Mesendoderm (in vitro differentiated cells): Measurements from ENCODE around the gene NCAPD3.

Experiments
- DNase-seq: peaks from one replicate; pipeline ENCODE4 v3.0.0; 2013
- H2AK5ac ChIP-seq: 2 replicates; pipeline ENCODE4 v1.6.1; 2013; ENCODE audit warnings: low read length, inconsistent platforms
- H2BK120ac ChIP-seq: 2 replicates; pipeline ENCODE4 v1.6.1; 2013; ENCODE audit warnings: low read depth, mild to moderate bottlenecking, low read length, moderate library complexity, mixed read lengths
- H2BK15ac ChIP-seq: replicated peaks from 2 replicates; pipeline ENCODE4 v1.6.1; 2013; ENCODE audit warnings: low read depth, mild to moderate bottlenecking, moderate library complexity
- H2BK5ac ChIP-seq: 2 replicates; pipeline ENCODE4 v1.6.1; 2013; ENCODE audit warnings: low read length, inconsistent platforms
- H3K18ac ChIP-seq: 2 replicates; pipeline ENCODE4 v1.6.1; 2013; ENCODE audit warnings: mild to moderate bottlenecking, low read length, mixed read lengths
- H3K23ac ChIP-seq: one replicate; pipeline ENCODE4 v1.6.1; 2013; ENCODE audit warnings: low read length
- H3K27ac ChIP-seq: 2 replicates; pipeline ENCODE4 v1.5.1; 2013; ENCODE audit warnings: low read depth, mild to moderate bottlenecking, inconsistent platforms, low read length, moderate library complexity
- H3K27me3 ChIP-seq: 2 replicates; pipeline ENCODE4 v1.6.1; 2013; ENCODE audit warnings: low read length, control low read depth, mild to moderate bottlenecking, inconsistent platforms; ENCODE audit not compliant: insufficient read depth, poor library complexity
- H3K36me3 ChIP-seq: 2 replicates; pipeline ENCODE4 v1.6.1; 2013; ENCODE audit warnings: low read length, inconsistent platforms; ENCODE audit not compliant: control insufficient read depth, insufficient read depth
- H3K4ac ChIP-seq: one replicate; pipeline ENCODE4 v1.6.1; 2013; ENCODE audit warnings: low read depth, mild to moderate bottlenecking, low read length, moderate library complexity
- H3K4me1 ChIP-seq: 2 replicates; pipeline ENCODE4 v1.6.1; 2013; ENCODE audit warnings: low read depth, low read length, inconsistent platforms; ENCODE audit not compliant: control insufficient read depth
- H3K4me2 ChIP-seq: 2 replicates; pipeline ENCODE4 v1.6.1; 2013; ENCODE audit warnings: low read length
- H3K4me3 ChIP-seq: 2 replicates; pipeline ENCODE4 v1.5.1; 2013; ENCODE audit warnings: mild to moderate bottlenecking, low read length
- H3K56ac ChIP-seq: one replicate; pipeline ENCODE4 v1.6.1; 2013; ENCODE audit warnings: low read length
- H3K79me1 ChIP-seq: 2 replicates; pipeline ENCODE4 v1.6.1; 2013; ENCODE audit warnings: low read length, inconsistent platforms
- H3K79me2 ChIP-seq: 2 replicates; pipeline ENCODE4 v1.6.1; 2013; ENCODE audit warnings: mild to moderate bottlenecking, low read length; ENCODE audit not compliant: control insufficient read depth, insufficient read depth
- H3K9ac ChIP-seq: 2 replicates; pipeline ENCODE4 v1.6.1; 2013; ENCODE audit warnings: low read length, inconsistent platforms
- H4K5ac ChIP-seq: one replicate; pipeline ENCODE4 v1.6.1; 2013; ENCODE audit warnings: low read length
- H4K8ac ChIP-seq: one replicate; pipeline ENCODE4 v1.6.1; 2013; ENCODE audit warnings: low read depth, mild to moderate bottlenecking, control low read depth, low read length, moderate library complexity
- WGBS: extraction: QIAGEN DNeasy Blood & Tissue Kit; methylation state at CpG from one replicate; pipeline ENCODE4 v1.1.7; 2013; ENCODE audit warnings: low lambda C conversion rate, missing lambda C conversion rate; ENCODE audit not compliant: insufficient coverage; ENCODE audit errors: extremely low coverage; 5-methylcytosine and 5-hydroxymethylcytosine counted together

NCAPD3 gene

DNA sequence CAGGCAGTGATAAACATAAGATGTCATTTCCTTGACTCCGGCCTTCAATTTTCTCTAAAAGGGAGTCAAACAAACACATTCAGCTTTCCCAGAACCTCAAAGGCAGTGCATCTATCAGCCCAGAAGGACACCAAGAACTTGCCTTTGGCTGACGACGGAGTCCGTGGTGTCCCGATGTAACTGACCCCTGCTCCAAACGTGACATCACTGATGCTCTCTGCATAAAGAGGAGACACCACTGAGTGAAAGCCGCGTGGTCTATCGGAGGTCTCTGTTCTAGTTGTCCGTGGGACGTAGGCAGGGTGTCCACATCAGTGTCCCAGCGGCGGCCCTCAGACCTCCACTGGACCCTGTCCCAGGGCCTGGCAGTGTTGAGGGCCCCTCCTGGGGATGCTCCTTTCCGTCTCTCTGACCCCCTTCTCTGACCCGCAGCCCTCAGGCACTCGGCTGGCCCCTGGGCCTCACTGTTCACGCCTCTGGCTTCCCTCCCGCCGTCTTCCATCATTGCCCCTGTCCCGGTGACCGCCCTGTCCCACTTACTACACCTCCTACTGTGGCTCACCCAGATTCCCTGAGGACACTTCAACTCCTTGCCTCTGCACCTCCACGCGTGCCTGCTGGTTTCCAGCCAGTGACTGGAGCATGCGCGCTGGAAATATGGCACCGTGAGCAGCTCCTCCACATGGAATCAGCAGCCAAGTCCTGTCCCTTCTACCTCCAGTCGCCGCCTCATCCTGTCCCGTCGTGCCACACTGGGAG lies 70.4 kb downstream of the NCAPD3 start:
- Histone ChIP-seq H3K27me3 (no peaks in the 10 kb centered on the region), H3K4me3 (no peak overlapping the region), H3K56ac (no peak overlapping the region), H3K79me1 (no peaks in the 10 kb centered on the region), H2AK5ac (no peak overlapping the region), H3K4ac (no peak overlapping the region), H3K27ac (no peak overlapping the region), H4K5ac (no peak overlapping the region), H3K23ac (no peak overlapping the region), H3K9ac (no peak overlapping the region), H2BK15ac (no peak overlapping the region), H3K79me2 (no peaks in the 10 kb centered on the region), H3K18ac (no peak overlapping the region), H4K8ac (no peak overlapping the region), H3K4me1 (no peaks in the 10 kb centered on the region), H3K36me3 (peaks cover 25% of the 10 kb centered on the region), H2BK5ac (no peak overlapping the region), H2BK120ac (no peak overlapping the region), H3K4me2 (no peak overlapping the region)
- DNase-seq: no peak
- no CpG with 5 or more reads among the region's 30 CpGs for WGBS

DNA sequence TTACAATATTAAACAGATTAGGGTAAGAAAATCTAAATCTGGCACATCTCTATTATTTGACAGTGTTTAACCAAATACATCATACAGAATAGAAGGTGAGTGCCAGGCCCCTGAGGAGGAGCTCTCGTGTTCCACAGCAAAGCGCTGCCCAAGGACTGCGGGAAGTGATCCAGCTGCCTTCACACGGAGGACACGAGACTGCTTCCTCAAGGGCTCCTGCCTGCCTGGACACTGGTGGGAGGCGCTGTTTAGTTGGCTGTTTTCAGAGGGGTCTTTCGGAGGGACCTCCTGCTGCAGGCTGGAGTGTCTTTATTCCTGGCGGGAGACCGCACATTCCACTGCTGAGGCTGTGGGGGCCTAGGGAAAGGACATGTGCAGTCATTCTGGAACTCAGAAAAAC lies 71.1 kb downstream of the NCAPD3 start:
- no peaks in the 10 kb centered on the region for H3K79me2 ChIP-seq
- no peak overlapping the region for H3K18ac ChIP-seq
- no peak overlapping the region for H4K5ac ChIP-seq
- H3K4ac ChIP-seq: no peak overlapping the region
- DNase-seq: no peak
- H3K23ac ChIP-seq: no peak overlapping the region
- H2AK5ac ChIP-seq: no peak overlapping the region
- H2BK120ac ChIP-seq: no peak overlapping the region
- H3K56ac ChIP-seq: no peak overlapping the region
- no peaks in the 10 kb centered on the region for H3K4me1 ChIP-seq
- H4K8ac ChIP-seq: no peak overlapping the region
- H2BK15ac ChIP-seq: no peak overlapping the region
- no peaks in the 10 kb centered on the region for H3K27me3 ChIP-seq
- H3K4me2 ChIP-seq: no peak overlapping the region
- WGBS: no CpG with 5 or more reads among the region's 9 CpGs
- H3K79me1 ChIP-seq: no peaks in the 10 kb centered on the region
- H3K36me3 ChIP-seq: peaks cover 24% of the 10 kb centered on the region
- no peak overlapping the region for H3K27ac ChIP-seq
- H3K4me3 ChIP-seq: no peak overlapping the region
- no peak overlapping the region for H3K9ac ChIP-seq
- no peak overlapping the region for H2BK5ac ChIP-seq

DNA sequence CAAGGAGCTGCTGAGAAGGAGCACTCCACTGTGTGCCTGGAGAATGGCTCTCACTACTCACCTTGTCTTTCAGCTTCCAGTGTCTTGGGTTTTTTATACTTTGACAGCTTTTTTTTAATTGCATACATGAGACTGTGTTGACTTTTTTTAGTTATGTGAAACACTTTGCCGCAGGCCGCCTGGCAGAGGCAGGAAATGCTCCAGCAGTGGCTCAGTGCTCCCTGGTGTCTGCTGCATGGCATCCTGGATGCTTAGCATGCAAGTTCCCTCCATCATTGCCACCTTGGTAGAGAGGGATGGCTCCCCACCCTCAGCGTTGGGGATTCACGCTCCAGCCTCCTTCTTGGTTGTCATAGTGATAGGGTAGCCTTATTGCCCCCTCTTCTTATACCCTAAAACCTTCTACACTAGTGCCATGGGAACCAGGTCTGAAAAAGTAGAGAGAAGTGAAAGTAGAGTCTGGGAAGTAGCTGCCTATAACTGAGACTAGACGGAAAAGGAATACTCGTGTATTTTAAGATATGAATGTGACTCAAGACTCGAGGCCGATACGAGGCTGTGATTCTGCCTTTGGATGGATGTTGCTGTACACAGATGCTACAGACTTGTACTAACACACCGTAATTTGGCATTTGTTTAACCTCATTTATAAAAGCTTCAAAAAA lies 72.6 kb downstream of the NCAPD3 start:
- H3K27me3 ChIP-seq: no peaks in the 10 kb centered on the region
- no peak overlapping the region for H3K4me3 ChIP-seq
- no peak overlapping the region for H3K4ac ChIP-seq
- no peak overlapping the region for H3K27ac ChIP-seq
- H2BK120ac ChIP-seq: no peak overlapping the region
- H4K8ac ChIP-seq: no peak overlapping the region
- no CpG with 5 or more reads among the region's 10 CpGs for whole genome bisulfite sequencing
- no peak overlapping the region for H2BK15ac ChIP-seq
- no peak overlapping the region for H3K18ac ChIP-seq
- no peaks in the 10 kb centered on the region for H3K79me2 ChIP-seq
- H3K56ac ChIP-seq: no peak overlapping the region
- H2AK5ac ChIP-seq: no peak overlapping the region
- H3K4me2 ChIP-seq: no peak overlapping the region
- H2BK5ac ChIP-seq: no peak overlapping the region
- no peak overlapping the region for H4K5ac ChIP-seq
- no peaks in the 10 kb centered on the region for H3K4me1 ChIP-seq
- peaks cover 18% of the 10 kb centered on the region for H3K36me3 ChIP-seq
- no peaks in the 10 kb centered on the region for H3K79me1 ChIP-seq
- no peak for DNase-seq
- no peak overlapping the region for H3K9ac ChIP-seq
- no peak overlapping the region for H3K23ac ChIP-seq

GRCh38 chr11:134150195-134150903 lies 73.4 kb downstream of the NCAPD3 start:
- Histone ChIP-seq H3K4me1 (no peaks in the 10 kb centered on the region), H3K36me3 (peaks cover 13% of the 10 kb centered on the region), H2BK5ac (no peak overlapping the region), H4K8ac (no peak overlapping the region), H3K4ac (no peak overlapping the region), H3K18ac (no peak overlapping the region), H3K79me1 (no peaks in the 10 kb centered on the region), H2BK15ac (no peak overlapping the region), H3K56ac (no peak overlapping the region), H3K4me2 (no peak overlapping the region), H2AK5ac (no peak overlapping the region), H3K27me3 (no peaks in the 10 kb centered on the region), H3K4me3 (no peak overlapping the region), H3K79me2 (no peaks in the 10 kb centered on the region), H3K23ac (no peak overlapping the region), H4K5ac (no peak overlapping the region), H3K27ac (no peak overlapping the region), H3K9ac (no peak overlapping the region), H2BK120ac (no peak overlapping the region)
- no peak for DNase-seq
- WGBS: no CpG with 5 or more reads among the region's 12 CpGs

GRCh38 chr11:134149371-134149770 lies 74.4 kb downstream of the NCAPD3 start:
- Histone ChIP-seq H3K27ac (no peak overlapping the region), H3K56ac (no peak overlapping the region), H3K36me3 (peaks cover 13% of the 10 kb centered on the region), H3K27me3 (no peaks in the 10 kb centered on the region), H3K4me3 (no peak overlapping the region), H2BK5ac (no peak overlapping the region), H4K8ac (no peak overlapping the region), H3K9ac (no peak overlapping the region), H2AK5ac (no peak overlapping the region), H3K18ac (no peak overlapping the region), H3K4me1 (no peaks in the 10 kb centered on the region), H3K4ac (no peak overlapping the region), H2BK120ac (no peak overlapping the region), H2BK15ac (no peak overlapping the region), H3K79me1 (no peaks in the 10 kb centered on the region), H3K23ac (no peak overlapping the region), H3K4me2 (no peak overlapping the region), H4K5ac (no peak overlapping the region), H3K79me2 (no peaks in the 10 kb centered on the region)
- WGBS: no CpG with 5 or more reads among the region's 16 CpGs
- no peak for DNase-seq
